RPMI7951 (cell line): ENCODE data around the gene NPC2. TPM values are rescaled to one million over a fixed set of nuclear protein-coding genes. Genes with fewer than 3 reads are reported as not detected.
"Not testable (repeated sequence)": the region's sequence is repeated elsewhere in the genome, so short reads cannot be mapped to it uniquely, and the experiment has no call there.

Source experiments
- DNase-seq: peaks from one replicate; pipeline ENCODE4 v3.0.0-alpha.2; 2012; ENCODE audit warnings: low read depth
- total RNA-seq: library from RNA; depleted of rRNA; stranded (reverse); fragments of >200 nt; shearing (Covaris generic); gene quantifications from 2 replicates; pipeline ENCODE4 v1.2.3, GENCODE V29; 2014

Gene NPC2
- total RNA-seq, 1 experiment from 2014 or later = 402 TPM

GRCh38 chr14:74472601-74473000 is 20.5 kb downstream of the NPC2 start:
- no peak for DNase-seq

DNA sequence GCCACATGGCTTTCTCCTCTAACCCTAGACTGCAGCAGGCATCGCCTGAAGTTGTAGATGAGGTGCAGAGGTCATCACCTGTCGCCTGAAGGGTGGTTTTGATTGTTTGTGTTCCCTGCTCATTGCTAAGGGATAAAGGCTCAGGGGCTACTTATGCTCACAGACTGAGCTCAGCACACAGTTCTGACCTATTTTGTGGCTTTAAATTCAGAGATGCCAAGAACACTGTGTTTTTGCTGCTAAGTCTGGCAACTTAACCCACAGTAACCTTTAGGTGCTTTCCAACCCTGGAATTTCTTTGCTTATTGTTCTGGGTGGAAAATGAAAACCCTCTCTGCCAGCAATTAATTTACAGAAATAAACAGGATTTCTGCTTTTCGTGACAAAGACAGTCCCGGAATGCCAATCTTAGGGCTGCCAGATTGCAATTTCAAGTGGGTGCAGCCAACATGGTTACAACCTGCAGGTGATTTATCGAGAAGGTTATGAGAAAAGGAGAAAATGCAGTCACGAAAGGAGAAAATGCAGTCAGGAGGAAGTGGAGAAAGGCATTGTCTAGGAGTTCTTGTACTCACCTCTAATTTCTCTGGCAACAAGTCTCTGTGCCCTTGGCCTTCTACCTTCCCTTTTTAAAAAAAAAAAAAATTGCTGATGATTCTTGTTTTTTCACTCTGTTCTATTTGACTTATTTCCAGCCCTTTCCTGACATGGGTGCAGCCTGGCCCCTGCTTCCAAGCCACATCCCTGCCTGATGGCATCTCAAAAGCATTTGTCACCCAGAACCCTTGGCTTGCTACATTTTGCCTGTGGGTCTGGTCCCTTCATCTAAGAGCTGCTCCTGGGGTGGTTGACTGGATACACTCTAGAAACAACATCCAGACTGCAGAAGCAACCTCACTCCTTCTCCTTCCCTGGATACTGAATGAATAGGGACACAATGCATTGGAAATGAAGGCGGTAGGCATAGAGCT is 23.3 kb downstream of the NPC2 start:
- DNase-seq = no peak

- no peak for DNase-seq
Observed at GRCh38 chr14:74468513-74468912, 24.6 kb downstream of the NPC2 start.

DNA sequence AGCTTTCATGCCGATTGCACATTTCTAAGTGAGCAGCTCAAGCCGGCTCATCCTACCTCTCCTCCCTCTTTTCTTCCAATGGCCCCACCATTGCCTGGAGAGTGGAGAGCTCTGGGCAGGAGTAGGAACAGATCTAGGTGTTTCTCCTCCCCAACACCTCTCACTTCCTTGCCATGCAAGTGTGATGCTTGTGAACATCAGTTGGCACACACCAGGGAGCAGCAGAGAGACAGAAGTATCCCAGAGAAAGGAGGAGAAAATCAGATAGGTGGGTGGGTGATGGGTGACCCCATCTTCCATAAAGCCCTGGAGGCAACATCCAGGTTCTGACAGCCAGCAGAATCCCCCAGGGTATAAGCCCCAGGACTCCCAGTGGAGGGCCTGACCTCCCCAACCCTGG is 27.8 kb downstream of the NPC2 start:
- DNase-seq = no peak

DNA sequence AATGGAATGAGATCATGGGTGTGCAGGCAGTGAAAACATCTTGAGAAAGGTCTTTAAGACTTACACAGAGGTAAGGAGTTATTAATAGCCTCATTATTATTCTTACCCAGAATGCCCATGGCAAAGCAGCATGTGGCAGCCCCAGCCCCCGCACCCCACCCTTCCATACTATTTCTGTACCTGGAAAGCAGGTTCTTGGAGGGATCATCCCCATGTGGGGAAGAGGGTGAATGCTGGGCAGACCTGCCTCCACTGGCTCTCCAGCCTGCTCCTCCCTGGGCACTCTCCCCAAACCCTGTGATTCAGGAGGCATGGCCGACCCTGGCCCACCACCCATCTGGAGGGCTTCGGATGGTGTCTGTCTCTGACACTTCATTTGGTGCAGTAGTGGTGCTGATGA is 28.3 kb downstream of the NPC2 start:
- no peak for DNase-seq

DNA sequence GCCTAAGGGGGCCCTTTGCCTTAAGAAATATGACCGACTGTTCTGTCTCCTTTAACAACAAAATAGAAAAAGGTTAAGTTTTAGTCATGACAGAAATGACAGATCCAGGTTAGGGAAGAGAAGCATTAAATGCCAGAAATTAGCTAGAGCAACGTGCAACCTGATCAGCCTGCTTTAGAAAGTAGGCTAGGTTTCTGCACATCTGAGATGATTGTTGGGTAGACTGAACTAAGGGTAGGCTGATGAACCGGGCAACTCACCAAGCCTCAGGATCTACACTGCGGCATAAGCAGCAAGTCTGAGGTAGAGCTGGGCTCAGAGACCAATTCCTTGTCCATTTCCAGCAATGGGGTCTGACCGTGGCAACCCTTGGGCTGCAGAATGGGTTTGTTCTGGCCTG is 29.4 kb downstream of the NPC2 start:
- DNase-seq = no peak

GRCh38 chr14:74462993-74463392 is 30.1 kb downstream of the NPC2 start:
- DNase-seq = no peak

DNA sequence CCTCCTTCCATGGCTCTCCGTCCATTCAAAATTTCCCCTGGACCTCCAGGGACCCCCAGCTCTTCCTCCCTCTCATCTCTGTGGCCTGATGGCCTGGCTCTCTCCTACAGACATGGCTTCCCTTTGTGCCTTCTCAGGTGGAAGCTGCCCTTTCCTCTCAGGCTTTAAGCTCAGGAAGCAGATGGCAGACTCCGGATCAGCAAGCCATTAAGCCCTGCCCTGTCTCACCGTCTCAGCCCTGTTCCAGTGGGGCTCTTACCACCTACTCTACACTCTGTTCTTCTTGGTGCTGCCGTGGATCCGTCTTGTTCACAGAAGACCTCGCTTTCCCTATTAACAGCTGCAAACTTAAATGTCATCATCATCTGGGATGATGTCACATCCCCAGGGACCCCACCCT is 33.1 kb downstream of the NPC2 start:
- DNase-seq = no peak

DNA sequence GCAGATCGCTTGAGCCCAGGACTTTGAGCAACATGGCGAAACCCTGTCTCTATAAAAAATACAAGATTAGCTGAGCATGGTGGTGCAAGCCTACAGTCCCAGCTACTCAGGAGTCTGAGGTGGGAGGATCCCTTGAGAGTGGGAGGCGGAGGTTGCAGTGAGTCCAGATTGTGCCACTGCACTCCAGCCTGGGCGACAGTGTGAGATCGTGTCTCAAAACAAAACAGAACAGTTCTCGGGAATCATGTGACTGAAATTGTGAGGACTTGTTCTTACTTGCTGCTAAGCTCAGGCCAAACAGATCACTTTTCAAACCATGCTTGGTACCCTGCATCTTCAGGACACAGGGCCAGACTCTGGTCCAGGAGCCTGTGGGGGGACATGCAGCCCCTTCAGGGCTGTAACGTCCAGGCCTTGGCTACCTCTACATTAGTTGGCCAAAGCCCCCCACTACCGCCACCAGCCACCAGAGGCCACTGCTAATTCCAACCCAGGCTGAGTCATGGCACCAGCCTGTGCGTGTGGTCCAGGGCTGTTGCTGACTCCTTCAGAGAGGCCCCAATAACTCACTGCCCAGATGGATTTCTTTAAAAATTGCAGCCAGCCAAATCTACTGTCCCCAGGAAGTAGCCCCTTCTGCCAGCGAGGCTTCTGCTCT is 33.7 kb downstream of the NPC2 start:
- peak; percentile 70 for DNase-seq

- no peak for DNase-seq
Observed at GRCh38 chr14:74457565-74457895, 35.6 kb downstream of the NPC2 start.

- DNase-seq = no peak
Observed at GRCh38 chr14:74456684-74457564, 36.2 kb downstream of the NPC2 start.

DNA sequence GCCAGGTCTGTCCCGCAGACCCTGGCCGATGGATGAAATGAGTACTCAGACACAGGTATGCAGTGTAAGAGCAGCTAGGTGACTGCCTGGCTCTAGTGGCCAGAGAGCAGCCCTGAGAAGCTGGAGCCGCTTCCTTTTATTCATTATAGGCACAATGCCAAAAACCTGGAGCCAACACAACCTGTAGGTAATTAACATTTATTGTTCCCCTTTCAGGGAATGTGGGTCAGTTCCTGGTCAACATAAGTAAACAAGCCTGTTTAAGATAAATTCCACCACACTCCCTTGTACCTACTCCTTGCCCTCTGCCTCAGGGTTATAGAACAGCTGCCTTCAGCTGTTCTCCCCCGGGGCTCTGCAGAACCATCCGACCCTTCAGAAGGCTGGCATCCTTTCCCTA is 38.7 kb downstream of the NPC2 start:
- not testable (repeated sequence) for DNase-seq

- no peak for DNase-seq
Observed at GRCh38 chr14:74444866-74445265, 48.2 kb downstream of the NPC2 start.

DNA sequence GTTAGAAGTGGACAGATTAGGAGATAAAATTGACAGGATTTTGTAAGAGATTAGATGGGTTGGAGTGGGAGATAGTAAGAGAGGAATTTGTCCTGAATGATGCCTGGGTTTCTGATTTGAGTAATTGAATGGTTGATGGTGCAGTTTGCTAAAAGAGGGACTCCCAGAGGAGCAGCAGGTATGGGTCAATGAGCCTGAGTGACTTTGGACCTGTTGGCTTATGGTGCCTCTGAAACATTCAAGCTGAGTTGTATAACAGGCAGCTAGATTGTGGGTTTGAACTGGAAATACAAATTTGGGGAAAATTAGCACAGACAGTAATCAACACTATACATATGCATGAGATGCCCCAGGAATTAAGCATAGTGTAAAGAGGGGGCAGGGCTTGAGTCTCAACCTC is 50.3 kb downstream of the NPC2 start:
- no peak for DNase-seq

- DNase-seq = no peak
Observed at GRCh38 chr14:74441113-74441512, 52.0 kb downstream of the NPC2 start.

GRCh38 chr14:74438351-74438915 is 54.7 kb downstream of the NPC2 start:
- DNase-seq = no peak

DNA sequence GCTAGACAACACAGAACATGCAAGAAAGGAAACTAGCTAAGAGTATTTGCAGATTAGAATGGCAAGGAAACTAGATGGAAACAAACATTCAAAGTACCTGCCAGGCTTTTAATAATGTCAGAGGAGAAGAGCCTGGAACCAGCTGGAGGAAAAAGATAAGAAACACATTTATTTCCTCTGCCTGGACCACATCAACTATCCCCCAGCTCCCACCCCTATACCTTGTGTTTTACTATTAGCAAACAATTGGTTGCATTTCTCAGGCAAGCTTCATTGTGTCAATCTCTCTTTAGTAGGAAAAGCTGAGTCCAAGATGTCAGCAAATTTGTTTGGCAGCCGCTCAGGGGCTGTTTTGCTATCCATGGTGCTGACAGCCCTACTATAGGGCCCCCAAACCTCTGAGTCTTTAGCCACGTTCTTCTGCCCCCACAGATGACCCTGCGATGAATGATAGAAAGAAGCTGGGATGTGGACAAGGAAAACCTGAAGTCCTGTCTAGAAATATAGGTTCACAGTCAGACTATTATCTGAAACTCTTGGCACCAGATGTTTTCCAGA is 55.5 kb downstream of the NPC2 start:
- DNase-seq = peak; percentile 11

DNA sequence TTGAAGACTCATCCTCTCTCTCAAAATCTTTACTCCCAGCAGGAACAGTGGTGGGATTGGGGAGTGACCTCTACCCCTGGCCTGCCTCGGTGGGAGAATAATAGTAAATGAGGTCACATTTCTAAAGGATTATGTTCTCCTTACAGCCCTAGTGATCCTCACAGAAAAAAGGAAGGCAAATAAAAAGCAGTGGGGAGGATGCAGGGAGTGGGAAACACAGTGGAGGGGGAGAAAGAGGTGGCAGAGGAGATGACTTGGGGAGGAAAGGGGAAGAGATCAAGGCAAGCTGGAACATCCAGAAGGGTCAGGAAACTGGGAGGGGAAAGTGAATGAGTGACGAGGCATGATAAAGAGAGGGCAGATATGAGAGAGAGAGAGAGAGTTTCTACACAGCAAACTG is 58.8 kb downstream of the NPC2 start:
- no peak for DNase-seq

GRCh38 chr14:74429991-74430390 is 63.1 kb downstream of the NPC2 start:
- DNase-seq = no peak
